ENCODE measurements around the gene IFI44L. TPM values are rescaled to one million over a fixed set of nuclear protein-coding genes. Genes with fewer than 3 reads are reported as not detected.
A peak's percentile ranks its signal among the peaks of the same experiment; 100 is the strongest.

The IFI44L gene
- total RNA-seq, 1 experiment from 2014 or later: 11.9 TPM

DNA sequence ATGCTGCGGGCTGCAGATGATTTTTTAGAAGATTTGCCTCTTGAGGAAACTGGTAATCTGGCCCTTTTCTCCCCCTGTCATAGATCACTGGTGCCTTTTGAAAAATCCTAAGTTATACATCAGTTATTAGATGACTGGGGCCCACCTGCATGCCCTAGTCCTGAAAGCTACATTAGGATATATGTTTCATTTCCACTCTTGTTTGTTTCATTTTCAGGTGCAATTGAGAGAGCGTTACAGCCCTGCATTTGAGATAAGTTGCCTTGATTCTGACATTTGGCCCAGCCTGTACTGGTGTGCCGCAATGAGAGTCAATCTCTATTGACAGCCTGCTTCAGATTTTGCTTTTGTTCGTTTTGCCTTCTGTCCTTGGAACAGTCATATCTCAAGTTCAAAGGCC is 21.3 kb downstream of the IFI44L start:
- Mint-ChIP-seq H3K4me1 (ENCODE audit: insufficient read depth, unreplicated experiment) (no peaks in the 10 kb centered on the region), H3K36me3 (ENCODE audit: insufficient read depth, unreplicated experiment) (peaks cover 29% of the 10 kb centered on the region), H3K27me3 (ENCODE audit: insufficient read depth, unreplicated experiment) (no peaks in the 10 kb centered on the region), H3K4me3 (ENCODE audit: unreplicated experiment) (no peak overlapping the region), H3K27ac (ENCODE audit: low read depth, unreplicated experiment) (no peak overlapping the region), H3K9me3 (ENCODE audit: unreplicated experiment) (no peaks in the 10 kb centered on the region)
- BruUV-seq (replicated peaks): no TSS peak
- CTCF ChIA-PET: interaction anchor here (1.2 kb wide), 1 partner anchor 25 kb away, joined by 3 read pairs; no protein-coding TSS in a partner anchor
- POLR2A ChIA-PET: interaction anchor here (0.6 kb wide), 1 partner anchor 68 kb away, joined by 3 read pairs; no protein-coding TSS in a partner anchor
- TF ChIP-seq, protein P1, sequence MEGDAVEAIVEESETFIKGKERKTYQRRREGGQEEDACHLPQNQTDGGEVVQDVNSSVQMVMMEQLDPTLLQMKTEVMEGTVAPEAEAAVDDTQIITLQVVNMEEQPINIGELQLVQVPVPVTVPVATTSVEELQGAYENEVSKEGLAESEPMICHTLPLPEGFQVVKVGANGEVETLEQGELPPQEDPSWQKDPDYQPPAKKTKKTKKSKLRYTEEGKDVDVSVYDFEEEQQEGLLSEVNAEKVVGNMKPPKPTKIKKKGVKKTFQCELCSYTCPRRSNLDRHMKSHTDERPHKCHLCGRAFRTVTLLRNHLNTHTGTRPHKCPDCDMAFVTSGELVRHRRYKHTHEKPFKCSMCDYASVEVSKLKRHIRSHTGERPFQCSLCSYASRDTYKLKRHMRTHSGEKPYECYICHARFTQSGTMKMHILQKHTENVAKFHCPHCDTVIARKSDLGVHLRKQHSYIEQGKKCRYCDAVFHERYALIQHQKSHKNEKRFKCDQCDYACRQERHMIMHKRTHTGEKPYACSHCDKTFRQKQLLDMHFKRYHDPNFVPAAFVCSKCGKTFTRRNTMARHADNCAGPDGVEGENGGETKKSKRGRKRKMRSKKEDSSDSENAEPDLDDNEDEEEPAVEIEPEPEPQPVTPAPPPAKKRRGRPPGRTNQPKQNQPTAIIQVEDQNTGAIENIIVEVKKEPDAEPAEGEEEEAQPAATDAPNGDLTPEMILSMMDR (IDR thresholded peaks at IDR 0.05; ENCODE audit: unreplicated experiment): no peak
- DNase-seq (ENCODE audit: unreplicated experiment): no peak
- intact Hi-C loops (cut with micrococcal nuclease): no loop called here

DNA sequence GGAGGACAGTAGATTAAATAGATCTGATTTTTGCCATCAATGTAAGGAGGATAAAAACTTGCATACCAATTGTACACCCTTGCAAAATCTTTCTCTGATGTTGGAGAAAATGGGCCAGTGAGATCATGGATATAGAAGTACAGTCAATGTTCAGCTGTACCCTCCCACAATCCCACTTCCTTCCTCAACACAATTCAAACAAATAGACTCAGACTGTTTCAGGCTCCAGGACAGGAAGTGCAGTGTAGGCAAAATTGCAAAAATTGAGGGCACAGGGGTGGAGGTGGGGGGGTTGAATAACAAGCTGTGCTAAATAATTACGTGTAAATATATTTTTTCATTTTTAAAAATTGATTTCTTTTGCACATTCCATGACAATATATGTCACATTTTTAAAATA is 25.5 kb downstream of the IFI44L start:
- peaks cover 29% of the 10 kb centered on the region for H3K36me3 Mint-ChIP-seq (ENCODE audit: insufficient read depth, unreplicated experiment)
- no peaks in the 10 kb centered on the region for H3K9me3 Mint-ChIP-seq (ENCODE audit: unreplicated experiment)
- POLR2A ChIA-PET: interaction anchor here (0.6 to 1.1 kb wide), 3 partner anchors 25 to 1924 kb away, joined by 3 to 4 read pairs (median 4); partner anchors contain the start of gene IFI44L
- no peak for DNase-seq (ENCODE audit: unreplicated experiment)
- TF ChIP-seq, protein P1 (IDR thresholded peaks at IDR 0.05; ENCODE audit: unreplicated experiment): no peak
- H3K27ac Mint-ChIP-seq (ENCODE audit: low read depth, unreplicated experiment): no peak overlapping the region
- intact Hi-C loops (cut with micrococcal nuclease): no loop called here
- BruUV-seq (replicated peaks): no TSS peak
- H3K27me3 Mint-ChIP-seq (ENCODE audit: insufficient read depth, unreplicated experiment): no peaks in the 10 kb centered on the region
- CTCF ChIA-PET: no interaction called here
- H3K4me1 Mint-ChIP-seq (ENCODE audit: insufficient read depth, unreplicated experiment): no peaks in the 10 kb centered on the region
- H3K4me3 Mint-ChIP-seq (ENCODE audit: unreplicated experiment): no peak overlapping the region

DNA sequence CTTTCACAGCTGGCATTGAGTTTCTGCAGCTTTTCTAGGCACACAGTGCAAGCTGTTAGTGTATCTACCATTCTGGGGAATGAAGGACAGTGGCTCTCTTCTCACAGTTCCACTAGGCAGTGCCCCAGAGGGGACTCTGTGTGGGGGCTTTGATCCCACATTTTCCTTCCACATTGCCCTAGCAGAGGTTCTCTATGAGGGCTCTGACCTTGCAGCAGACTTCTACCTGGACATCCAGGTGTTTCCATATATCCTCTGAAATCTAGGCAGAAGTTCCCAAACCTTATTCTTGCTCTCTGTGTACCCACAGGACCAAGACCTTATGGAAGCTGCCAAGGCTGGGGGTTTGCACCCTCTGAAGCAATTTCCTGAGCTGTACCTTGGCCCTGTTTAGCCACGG is 27.0 kb downstream of the IFI44L start:
- no TSS peak for BruUV-seq (replicated peaks)
- POLR2A ChIA-PET: interaction anchor here (0.9 to 1.5 kb wide), 2 partner anchors 11 to 27 kb away, joined by 3 to 6 read pairs; partner anchors contain the start of gene IFI44L
- Mint-ChIP-seq H3K9me3 (ENCODE audit: unreplicated experiment) (no peaks in the 10 kb centered on the region), H3K4me3 (ENCODE audit: unreplicated experiment) (no peak overlapping the region), H3K36me3 (ENCODE audit: insufficient read depth, unreplicated experiment) (peaks cover 18% of the 10 kb centered on the region), H3K27me3 (ENCODE audit: insufficient read depth, unreplicated experiment) (no peaks in the 10 kb centered on the region), H3K4me1 (ENCODE audit: insufficient read depth, unreplicated experiment) (no peaks in the 10 kb centered on the region), H3K27ac (ENCODE audit: low read depth, unreplicated experiment) (no peak overlapping the region)
- intact Hi-C loops (cut with micrococcal nuclease): no loop called here
- TF ChIP-seq, protein P1 (IDR thresholded peaks at IDR 0.05; ENCODE audit: unreplicated experiment): no peak
- CTCF ChIA-PET: interaction anchor here (0.7 to 1.3 kb wide), 2 partner anchors 13 to 27 kb away, joined by 3 read pairs; no protein-coding TSS in a partner anchor
- DNase-seq (ENCODE audit: unreplicated experiment): no peak

DNA sequence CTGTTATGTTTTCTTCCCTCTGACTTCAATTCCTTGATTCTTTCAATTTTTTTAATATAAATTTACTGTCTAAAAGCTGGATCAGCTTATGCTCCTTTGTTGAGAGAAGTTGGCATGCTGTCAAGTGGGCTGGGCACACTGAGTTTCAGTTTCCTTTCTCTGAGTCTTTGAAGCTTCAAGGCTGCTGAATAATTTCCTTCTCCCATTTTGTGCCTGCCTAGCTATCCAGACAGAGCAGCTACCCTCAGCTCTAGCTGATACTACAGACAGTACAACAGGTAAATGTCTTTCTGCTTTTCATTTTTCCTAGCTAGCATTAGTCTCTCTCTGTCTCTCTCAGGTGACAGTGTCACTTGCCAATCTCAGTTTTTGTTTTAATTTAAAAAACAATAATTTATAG is 29.4 kb downstream of the IFI44L start, which contains the start of gene IFI44:
Gene IFI44 (plus strand): TSS at position 204 of the 400 bp plus-strand sequence. CDS start 365 bp downstream, outside the sequence.
- TF ChIP-seq, protein P1 (IDR thresholded peaks at IDR 0.05; ENCODE audit: unreplicated experiment): no peak
- intact Hi-C loops (cut with micrococcal nuclease): no loop called here
- no peaks in the 10 kb centered on the region for H3K9me3 Mint-ChIP-seq (ENCODE audit: unreplicated experiment)
- no peaks in the 10 kb centered on the region for H3K4me1 Mint-ChIP-seq (ENCODE audit: insufficient read depth, unreplicated experiment)
- no peaks in the 10 kb centered on the region for H3K27me3 Mint-ChIP-seq (ENCODE audit: insufficient read depth, unreplicated experiment)
- CTCF ChIA-PET: interaction anchor here (0.7 to 1.2 kb wide), 3 partner anchors 24 to 33 kb away, joined by 3 to 4 read pairs (median 3); no protein-coding TSS in a partner anchor
- H3K36me3 Mint-ChIP-seq (ENCODE audit: insufficient read depth, unreplicated experiment): peaks cover 6% of the 10 kb centered on the region
- DNase-seq (ENCODE audit: unreplicated experiment): peak; percentile 81
- POLR2A ChIA-PET: interaction anchor here (1.0 to 1.3 kb wide), 5 partner anchors 11 to 30 kb away, joined by 3 to 19 read pairs (median 4); partner anchors contain the start of gene IFI44L
- H3K27ac Mint-ChIP-seq (ENCODE audit: low read depth, unreplicated experiment): no peak within 1 kb of the TSS
- no TSS peak for BruUV-seq (replicated peaks)
- no peak within 1 kb of the TSS for H3K4me3 Mint-ChIP-seq (ENCODE audit: unreplicated experiment)

All from MCF 10A (cell line).